HepG2 (cell line): ENCODE results near the gene NUDT1. TPM values are rescaled to one million over a fixed set of nuclear protein-coding genes. Genes with fewer than 3 reads are reported as not detected.

ENCODE experiments used
- FOXP1 ChIP-seq, 2 experiments: fragments of 450-650 bp in 1 of 2; IDR thresholded peaks; 2 replicates each; pipeline ENCODE4 v1.6.1; 2017 to 2018; ENCODE audit warnings: antibody characterized with exemption in 1 of 2
- HNRNPLL ChIP-seq: fragments of 200-400 bp; formaldehyde crosslinking; IDR thresholded peaks from 2 replicates; pipeline ENCODE4 v1.6.1; 2017; ENCODE audit warnings: mild to moderate bottlenecking, low read depth, low read length; ENCODE audit not compliant: poor library complexity, severe bottlenecking
- RBAK ChIP-seq: sonication (generic); formaldehyde crosslinking; IDR thresholded peaks from 2 replicates; pipeline ENCODE4 v1.5.1; 2020; ENCODE audit warnings: mild to moderate bottlenecking, missing genetic modification reagents
- RBM22 ChIP-seq: fragments of 200-400 bp; formaldehyde crosslinking; optimal IDR thresholded peaks from 2 replicates; pipeline ENCODE3; 2017; ENCODE audit warnings: mild to moderate bottlenecking, low read length, moderate library complexity
- THAP11 ChIP-seq: IDR thresholded peaks from 2 replicates; pipeline ENCODE4 v1.6.1; 2016; ENCODE audit warnings: missing biosample characterization, missing genetic modification reagents
- ZNF550 ChIP-seq: sonication (generic); formaldehyde crosslinking; IDR thresholded peaks from 2 replicates; pipeline ENCODE4 v1.4.0; 2020; ENCODE audit warnings: mild to moderate bottlenecking, missing genetic modification reagents, borderline replicate concordance
- ZNF747 ChIP-seq: sonication (generic); formaldehyde crosslinking; IDR thresholded peaks from 2 replicates; pipeline ENCODE4 v1.8.1; 2023; ENCODE audit warnings: missing genetic modification reagents, mild to moderate bottlenecking, borderline replicate concordance
- ZSCAN9 ChIP-seq: IDR thresholded peaks from 2 replicates; pipeline ENCODE4 v1.6.1; 2016; ENCODE audit warnings: borderline replicate concordance
- polyA plus RNA-seq, 8 experiments: library from polyadenylated mRNA; depleted of rRNA in 3 of 8; stranded (reverse) in 7 of 8; unstranded in 1 of 8; fragments of >200 nt; fragmentation: Illumina TruSeq in 4 of 8; extraction: Trizol in 4 of 8; gene quantifications; 2 replicates each; pipeline versions ENCODE4 v1.2.1 to v1.2.3, GENCODE V29; 2011 to 2016; ENCODE audit warnings: low read depth in 4 of 8, missing spikeins in 1 of 8, mixed read lengths in 1 of 8; ENCODE audit not compliant: insufficient read depth in 1 of 8
- total RNA-seq, 5 experiments: library from RNA; depleted of rRNA; stranded (reverse); fragments of >200 nt; fragmentation: Illumina TruSeq; extraction: Trizol; gene quantifications; 2 replicates each; pipeline ENCODE4 v1.2.3, GENCODE V29; 2016; ENCODE audit warnings: low read depth in 1 of 5
- TF ChIP-seq, protein P1 (sequence below): sonication (generic); formaldehyde crosslinking; IDR thresholded peaks from 2 replicates; pipeline ENCODE4 v1.5.1; 2020; ENCODE audit warnings: mild to moderate bottlenecking, missing genetic modification reagents, borderline replicate concordance
- TF ChIP-seq, protein P2 (sequence below): sonication (generic); formaldehyde crosslinking; IDR thresholded peaks from 2 replicates; pipeline ENCODE4 v1.5.0; 2020; ENCODE audit warnings: missing genetic modification reagents
- TF ChIP-seq, protein P3 (sequence below): sonication (generic); formaldehyde crosslinking; IDR thresholded peaks from 2 replicates; pipeline ENCODE4 v1.5.1; 2020; ENCODE audit warnings: missing genetic modification reagents, mild to moderate bottlenecking, borderline replicate concordance
- TF ChIP-seq, protein P4 (sequence below): sonication (generic); formaldehyde crosslinking; IDR thresholded peaks from 2 replicates; pipeline ENCODE4 v1.4.0; 2020; ENCODE audit warnings: missing genetic modification reagents, borderline replicate concordance
- TF ChIP-seq, protein P5 (sequence below): sonication (generic); formaldehyde crosslinking; IDR thresholded peaks from 2 replicates; pipeline ENCODE4 v1.5.0; 2020; ENCODE audit warnings: missing genetic modification reagents
- TF ChIP-seq, protein P6 (sequence below): sonication (generic); formaldehyde crosslinking; IDR thresholded peaks from 2 replicates; pipeline ENCODE4 v1.4.0; 2020; ENCODE audit warnings: low read depth, mild to moderate bottlenecking, missing genetic modification reagents

NUDT1 gene
- total and polyA plus RNA-seq, 2 of the 13 experiments (the other 11 are each of a cell fraction or from before 2014, with no cell fraction given): 9.1 to 26.8 TPM

DNA sequence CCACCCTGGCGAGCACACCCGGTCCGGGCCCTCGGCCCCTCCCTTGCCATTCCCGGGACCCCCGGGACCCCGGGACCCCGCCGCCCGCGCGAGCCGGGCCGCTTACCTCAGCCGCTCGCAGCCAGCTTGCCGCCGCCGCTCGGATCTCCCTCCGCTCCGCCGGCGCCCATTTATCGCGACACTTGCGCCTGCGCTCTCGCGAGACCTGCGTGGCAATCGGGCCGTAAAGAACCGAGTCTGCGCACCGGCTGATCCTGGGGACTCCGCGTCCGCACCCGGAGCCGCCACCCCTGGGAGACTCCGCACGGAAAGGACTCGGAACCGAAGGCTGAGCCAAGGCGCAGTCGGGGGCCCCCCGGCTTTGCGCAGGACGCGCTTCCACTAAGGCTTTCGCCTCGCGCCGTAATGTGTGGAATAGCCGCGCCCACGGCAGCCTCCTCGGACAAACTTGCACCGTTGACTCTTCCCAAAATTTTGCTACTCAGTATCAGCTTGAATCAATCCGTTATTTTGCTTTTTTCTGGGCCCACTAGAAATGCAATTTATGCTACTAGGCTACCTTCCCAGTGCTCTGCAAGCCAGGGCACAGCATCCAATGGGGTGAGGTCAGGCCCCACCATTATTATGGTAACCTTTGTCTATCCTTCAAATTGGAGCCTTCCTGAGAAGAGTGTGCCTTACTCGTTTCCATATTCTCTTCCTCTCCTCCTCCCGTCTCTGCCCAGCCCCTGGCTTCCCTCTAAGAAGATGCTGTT is 9.1 kb upstream of the NUDT1 start, which contains the start of gene MAD1L1 (continued):
- TF ChIP-seq, protein P1, sequence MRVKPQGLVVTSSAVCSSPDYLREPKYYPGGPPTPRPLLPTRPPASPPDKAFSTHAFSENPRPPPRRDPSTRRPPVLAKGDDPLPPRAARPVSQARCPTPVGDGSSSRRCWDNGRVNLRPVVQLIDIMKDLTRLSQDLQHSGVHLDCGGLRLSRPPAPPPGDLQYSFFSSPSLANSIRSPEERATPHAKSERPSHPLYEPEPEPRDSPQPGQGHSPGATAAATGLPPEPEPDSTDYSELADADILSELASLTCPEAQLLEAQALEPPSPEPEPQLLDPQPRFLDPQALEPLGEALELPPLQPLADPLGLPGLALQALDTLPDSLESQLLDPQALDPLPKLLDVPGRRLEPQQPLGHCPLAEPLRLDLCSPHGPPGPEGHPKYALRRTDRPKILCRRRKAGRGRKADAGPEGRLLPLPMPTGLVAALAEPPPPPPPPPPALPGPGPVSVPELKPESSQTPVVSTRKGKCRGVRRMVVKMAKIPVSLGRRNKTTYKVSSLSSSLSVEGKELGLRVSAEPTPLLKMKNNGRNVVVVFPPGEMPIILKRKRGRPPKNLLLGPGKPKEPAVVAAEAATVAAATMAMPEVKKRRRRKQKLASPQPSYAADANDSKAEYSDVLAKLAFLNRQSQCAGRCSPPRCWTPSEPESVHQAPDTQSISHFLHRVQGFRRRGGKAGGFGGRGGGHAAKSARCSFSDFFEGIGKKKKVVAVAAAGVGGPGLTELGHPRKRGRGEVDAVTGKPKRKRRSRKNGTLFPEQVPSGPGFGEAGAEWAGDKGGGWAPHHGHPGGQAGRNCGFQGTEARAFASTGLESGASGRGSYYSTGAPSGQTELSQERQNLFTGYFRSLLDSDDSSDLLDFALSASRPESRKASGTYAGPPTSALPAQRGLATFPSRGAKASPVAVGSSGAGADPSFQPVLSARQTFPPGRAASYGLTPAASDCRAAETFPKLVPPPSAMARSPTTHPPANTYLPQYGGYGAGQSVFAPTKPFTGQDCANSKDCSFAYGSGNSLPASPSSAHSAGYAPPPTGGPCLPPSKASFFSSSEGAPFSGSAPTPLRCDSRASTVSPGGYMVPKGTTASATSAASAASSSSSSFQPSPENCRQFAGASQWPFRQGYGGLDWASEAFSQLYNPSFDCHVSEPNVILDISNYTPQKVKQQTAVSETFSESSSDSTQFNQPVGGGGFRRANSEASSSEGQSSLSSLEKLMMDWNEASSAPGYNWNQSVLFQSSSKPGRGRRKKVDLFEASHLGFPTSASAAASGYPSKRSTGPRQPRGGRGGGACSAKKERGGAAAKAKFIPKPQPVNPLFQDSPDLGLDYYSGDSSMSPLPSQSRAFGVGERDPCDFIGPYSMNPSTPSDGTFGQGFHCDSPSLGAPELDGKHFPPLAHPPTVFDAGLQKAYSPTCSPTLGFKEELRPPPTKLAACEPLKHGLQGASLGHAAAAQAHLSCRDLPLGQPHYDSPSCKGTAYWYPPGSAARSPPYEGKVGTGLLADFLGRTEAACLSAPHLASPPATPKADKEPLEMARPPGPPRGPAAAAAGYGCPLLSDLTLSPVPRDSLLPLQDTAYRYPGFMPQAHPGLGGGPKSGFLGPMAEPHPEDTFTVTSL: no peak
- TF ChIP-seq ZSCAN9 (CRISPR knock-in tag) (no peak), ZNF550 (CRISPR knock-in tag) (no peak), FOXP1 (IDR thresholded peaks at IDR 0.05) (no peak), FOXP1 (CRISPR knock-in tag; IDR thresholded peaks at IDR 0.05) (no peak), HNRNPLL (peak; percentile 98), RBAK (CRISPR knock-in tag) (no peak), ZNF747 (CRISPR knock-in tag) (peak; percentile 80), THAP11 (CRISPR knock-in tag) (peak; percentile 80), RBM22 (no peak)
- TF ChIP-seq, protein P2, sequence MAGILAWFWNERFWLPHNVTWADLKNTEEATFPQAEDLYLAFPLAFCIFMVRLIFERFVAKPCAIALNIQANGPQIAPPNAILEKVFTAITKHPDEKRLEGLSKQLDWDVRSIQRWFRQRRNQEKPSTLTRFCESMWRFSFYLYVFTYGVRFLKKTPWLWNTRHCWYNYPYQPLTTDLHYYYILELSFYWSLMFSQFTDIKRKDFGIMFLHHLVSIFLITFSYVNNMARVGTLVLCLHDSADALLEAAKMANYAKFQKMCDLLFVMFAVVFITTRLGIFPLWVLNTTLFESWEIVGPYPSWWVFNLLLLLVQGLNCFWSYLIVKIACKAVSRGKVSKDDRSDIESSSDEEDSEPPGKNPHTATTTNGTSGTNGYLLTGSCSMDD (CRISPR knock-in tag): no peak
- TF ChIP-seq, protein P3, sequence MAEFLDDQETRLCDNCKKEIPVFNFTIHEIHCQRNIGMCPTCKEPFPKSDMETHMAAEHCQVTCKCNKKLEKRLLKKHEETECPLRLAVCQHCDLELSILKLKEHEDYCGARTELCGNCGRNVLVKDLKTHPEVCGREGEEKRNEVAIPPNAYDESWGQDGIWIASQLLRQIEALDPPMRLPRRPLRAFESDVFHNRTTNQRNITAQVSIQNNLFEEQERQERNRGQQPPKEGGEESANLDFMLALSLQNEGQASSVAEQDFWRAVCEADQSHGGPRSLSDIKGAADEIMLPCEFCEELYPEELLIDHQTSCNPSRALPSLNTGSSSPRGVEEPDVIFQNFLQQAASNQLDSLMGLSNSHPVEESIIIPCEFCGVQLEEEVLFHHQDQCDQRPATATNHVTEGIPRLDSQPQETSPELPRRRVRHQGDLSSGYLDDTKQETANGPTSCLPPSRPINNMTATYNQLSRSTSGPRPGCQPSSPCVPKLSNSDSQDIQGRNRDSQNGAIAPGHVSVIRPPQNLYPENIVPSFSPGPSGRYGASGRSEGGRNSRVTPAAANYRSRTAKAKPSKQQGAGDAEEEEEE (CRISPR knock-in tag): no peak
- TF ChIP-seq, protein P4, sequence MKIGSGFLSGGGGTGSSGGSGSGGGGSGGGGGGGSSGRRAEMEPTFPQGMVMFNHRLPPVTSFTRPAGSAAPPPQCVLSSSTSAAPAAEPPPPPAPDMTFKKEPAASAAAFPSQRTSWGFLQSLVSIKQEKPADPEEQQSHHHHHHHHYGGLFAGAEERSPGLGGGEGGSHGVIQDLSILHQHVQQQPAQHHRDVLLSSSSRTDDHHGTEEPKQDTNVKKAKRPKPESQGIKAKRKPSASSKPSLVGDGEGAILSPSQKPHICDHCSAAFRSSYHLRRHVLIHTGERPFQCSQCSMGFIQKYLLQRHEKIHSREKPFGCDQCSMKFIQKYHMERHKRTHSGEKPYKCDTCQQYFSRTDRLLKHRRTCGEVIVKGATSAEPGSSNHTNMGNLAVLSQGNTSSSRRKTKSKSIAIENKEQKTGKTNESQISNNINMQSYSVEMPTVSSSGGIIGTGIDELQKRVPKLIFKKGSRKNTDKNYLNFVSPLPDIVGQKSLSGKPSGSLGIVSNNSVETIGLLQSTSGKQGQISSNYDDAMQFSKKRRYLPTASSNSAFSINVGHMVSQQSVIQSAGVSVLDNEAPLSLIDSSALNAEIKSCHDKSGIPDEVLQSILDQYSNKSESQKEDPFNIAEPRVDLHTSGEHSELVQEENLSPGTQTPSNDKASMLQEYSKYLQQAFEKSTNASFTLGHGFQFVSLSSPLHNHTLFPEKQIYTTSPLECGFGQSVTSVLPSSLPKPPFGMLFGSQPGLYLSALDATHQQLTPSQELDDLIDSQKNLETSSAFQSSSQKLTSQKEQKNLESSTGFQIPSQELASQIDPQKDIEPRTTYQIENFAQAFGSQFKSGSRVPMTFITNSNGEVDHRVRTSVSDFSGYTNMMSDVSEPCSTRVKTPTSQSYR: no peak
- TF ChIP-seq, protein P5, sequence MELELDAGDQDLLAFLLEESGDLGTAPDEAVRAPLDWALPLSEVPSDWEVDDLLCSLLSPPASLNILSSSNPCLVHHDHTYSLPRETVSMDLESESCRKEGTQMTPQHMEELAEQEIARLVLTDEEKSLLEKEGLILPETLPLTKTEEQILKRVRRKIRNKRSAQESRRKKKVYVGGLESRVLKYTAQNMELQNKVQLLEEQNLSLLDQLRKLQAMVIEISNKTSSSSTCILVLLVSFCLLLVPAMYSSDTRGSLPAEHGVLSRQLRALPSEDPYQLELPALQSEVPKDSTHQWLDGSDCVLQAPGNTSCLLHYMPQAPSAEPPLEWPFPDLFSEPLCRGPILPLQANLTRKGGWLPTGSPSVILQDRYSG (CRISPR knock-in tag): no peak
- TF ChIP-seq, protein P6, sequence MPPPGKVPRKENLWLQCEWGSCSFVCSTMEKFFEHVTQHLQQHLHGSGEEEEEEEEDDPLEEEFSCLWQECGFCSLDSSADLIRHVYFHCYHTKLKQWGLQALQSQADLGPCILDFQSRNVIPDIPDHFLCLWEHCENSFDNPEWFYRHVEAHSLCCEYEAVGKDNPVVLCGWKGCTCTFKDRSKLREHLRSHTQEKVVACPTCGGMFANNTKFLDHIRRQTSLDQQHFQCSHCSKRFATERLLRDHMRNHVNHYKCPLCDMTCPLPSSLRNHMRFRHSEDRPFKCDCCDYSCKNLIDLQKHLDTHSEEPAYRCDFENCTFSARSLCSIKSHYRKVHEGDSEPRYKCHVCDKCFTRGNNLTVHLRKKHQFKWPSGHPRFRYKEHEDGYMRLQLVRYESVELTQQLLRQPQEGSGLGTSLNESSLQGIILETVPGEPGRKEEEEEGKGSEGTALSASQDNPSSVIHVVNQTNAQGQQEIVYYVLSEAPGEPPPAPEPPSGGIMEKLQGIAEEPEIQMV (CRISPR knock-in tag): peak; percentile 98
